Ascending aorta (tissue), 2 donors: ENCODE measurements around the gene TTC21A. TPM values are rescaled to one million over a fixed set of nuclear protein-coding genes. Genes with fewer than 3 reads are reported as not detected.

Experiments used
- DNase-seq, 2 donors: peaks; one replicate each; pipeline ENCODE4 v3.0.0-alpha.2; 2019; ENCODE audit warnings: low spot score in 2 of 2
- H3K27ac ChIP-seq, 2 donors: fragments of 200-600 bp; sonication (generic); one replicate each; pipeline ENCODE4 v1.5.1; 2016 to 2017; ENCODE audit warnings: mild to moderate bottlenecking in 1 of 2
- H3K27me3 ChIP-seq: fragments of 200-600 bp; sonication (generic); one replicate; pipeline ENCODE4 v1.5.1; 2017
- H3K36me3 ChIP-seq, 2 donors: fragments of 200-600 bp; sonication (generic); one replicate each; pipeline ENCODE4 v1.5.1; 2016
- H3K4me1 ChIP-seq, 2 donors: fragments of 200-600 bp; sonication (generic); one replicate each; pipeline ENCODE4 v1.5.1; 2016 to 2017; ENCODE audit warnings: mild to moderate bottlenecking in 1 of 2
- H3K4me3 ChIP-seq, 2 donors: fragments of 200-600 bp; sonication (generic); one replicate each; pipeline ENCODE4 v1.5.1; 2016 to 2017; ENCODE audit warnings: mild to moderate bottlenecking in 1 of 2
- H3K9me3 ChIP-seq, 2 donors: fragments of 200-600 bp; sonication (generic); one replicate each; pipeline ENCODE4 v1.5.1; 2016
- intact Hi-C: fragments of 100-400 bp; cut with DNase I; formaldehyde crosslinking; loops from one replicate; pipeline ENCODE4 v1.15.1; 2023
- total RNA-seq: library from RNA; depleted of rRNA; stranded (reverse); fragments of >200 nt; gene quantifications from one replicate; pipeline ENCODE4 v1.1.0, GENCODE V29; 2016
- TF ChIP-seq, protein P1 (sequence below), 3 experiments: fragments of 200-600 bp in 2 of 3; fragments of 450-650 bp in 1 of 3; sonication (generic) in 2 of 3; IDR thresholded peaks; one replicate each; pipeline ENCODE4 v1.5.1; 2016 to 2019; ENCODE audit warnings: antibody characterized with exemption in 3 of 3, mild to moderate bottlenecking in 1 of 3, moderate library complexity in 1 of 3

The TTC21A gene
- total RNA-seq, 1 donor from 2014 or later: 0.43 TPM

- Histone ChIP-seq H3K36me3 (peaks cover 25 to 89% of the 10 kb centered on the region in 2 donors), H3K4me3 (no peak overlapping the region), H3K4me1 (no peaks in the 10 kb centered on the region), H3K27me3 (no peaks in the 10 kb centered on the region), H3K9me3 (no peaks in the 10 kb centered on the region), H3K27ac (no peak overlapping the region)
- TF ChIP-seq, protein P1, sequence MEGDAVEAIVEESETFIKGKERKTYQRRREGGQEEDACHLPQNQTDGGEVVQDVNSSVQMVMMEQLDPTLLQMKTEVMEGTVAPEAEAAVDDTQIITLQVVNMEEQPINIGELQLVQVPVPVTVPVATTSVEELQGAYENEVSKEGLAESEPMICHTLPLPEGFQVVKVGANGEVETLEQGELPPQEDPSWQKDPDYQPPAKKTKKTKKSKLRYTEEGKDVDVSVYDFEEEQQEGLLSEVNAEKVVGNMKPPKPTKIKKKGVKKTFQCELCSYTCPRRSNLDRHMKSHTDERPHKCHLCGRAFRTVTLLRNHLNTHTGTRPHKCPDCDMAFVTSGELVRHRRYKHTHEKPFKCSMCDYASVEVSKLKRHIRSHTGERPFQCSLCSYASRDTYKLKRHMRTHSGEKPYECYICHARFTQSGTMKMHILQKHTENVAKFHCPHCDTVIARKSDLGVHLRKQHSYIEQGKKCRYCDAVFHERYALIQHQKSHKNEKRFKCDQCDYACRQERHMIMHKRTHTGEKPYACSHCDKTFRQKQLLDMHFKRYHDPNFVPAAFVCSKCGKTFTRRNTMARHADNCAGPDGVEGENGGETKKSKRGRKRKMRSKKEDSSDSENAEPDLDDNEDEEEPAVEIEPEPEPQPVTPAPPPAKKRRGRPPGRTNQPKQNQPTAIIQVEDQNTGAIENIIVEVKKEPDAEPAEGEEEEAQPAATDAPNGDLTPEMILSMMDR (IDR thresholded peaks at IDR 0.05): no peak
- DNase-seq: no peak
- intact Hi-C loops: no loop called here
Observed at GRCh38 chr3:39086144-39086543, 21.3 kb upstream of the TTC21A start.

GRCh38 chr3:39088456-39088855, 19.0 kb upstream of the TTC21A start:
- H3K9me3 ChIP-seq: no peaks in the 10 kb centered on the region
- no peaks in the 10 kb centered on the region for H3K27me3 ChIP-seq
- H3K36me3 ChIP-seq: peaks cover 45 to 92% of the 10 kb centered on the region in 2 donors
- no peak for DNase-seq
- H3K4me1 ChIP-seq: no peaks in the 10 kb centered on the region
- intact Hi-C loops: no loop called here
- no peak overlapping the region for H3K27ac ChIP-seq
- TF ChIP-seq, protein P1 (IDR thresholded peaks at IDR 0.05): no peak
- H3K4me3 ChIP-seq: no peak overlapping the region

GRCh38 chr3:39088889-39089288, 18.6 kb upstream of the TTC21A start:
- DNase-seq: no peak
- intact Hi-C loops: no loop called here
- TF ChIP-seq, protein P1 (IDR thresholded peaks at IDR 0.05): no peak
- Histone ChIP-seq H3K9me3 (no peaks in the 10 kb centered on the region), H3K27me3 (no peaks in the 10 kb centered on the region), H3K27ac (no peak overlapping the region), H3K4me1 (no peaks in the 10 kb centered on the region), H3K4me3 (no peak overlapping the region), H3K36me3 (peaks cover 47 to 90% of the 10 kb centered on the region in 2 donors)

DNA sequence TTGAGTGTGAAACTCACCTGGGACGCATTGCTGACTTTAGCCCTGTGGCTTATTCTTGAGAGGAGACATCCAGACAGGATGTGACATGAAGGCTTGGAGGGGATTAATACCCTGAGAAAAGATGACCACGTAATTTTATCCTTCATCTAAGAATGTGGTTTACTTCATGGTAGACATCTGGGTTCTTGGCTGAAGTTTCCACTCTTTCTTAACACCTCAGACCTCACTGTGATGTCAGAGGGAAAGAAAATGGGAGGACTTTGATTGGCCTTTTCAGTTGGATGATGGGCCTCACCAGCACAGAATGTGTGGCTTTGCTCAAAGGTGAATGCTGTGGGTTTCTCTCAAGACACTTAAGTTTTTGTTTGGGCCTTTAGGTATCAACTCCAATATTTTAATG, 16.6 kb upstream of the TTC21A start:
- H3K9me3 ChIP-seq: no peaks in the 10 kb centered on the region
- H3K4me3 ChIP-seq: no peak overlapping the region
- H3K36me3 ChIP-seq: peaks cover 58 to 93% of the 10 kb centered on the region in 2 donors
- TF ChIP-seq, protein P1 (IDR thresholded peaks at IDR 0.05): no peak
- no peak for DNase-seq
- H3K27ac ChIP-seq: no peak overlapping the region
- intact Hi-C loops: no loop called here
- no peaks in the 10 kb centered on the region for H3K27me3 ChIP-seq
- no peaks in the 10 kb centered on the region for H3K4me1 ChIP-seq

- TF ChIP-seq, protein P1 (IDR thresholded peaks at IDR 0.05): no peak
- Histone ChIP-seq H3K27ac (no peak overlapping the region), H3K36me3 (peaks cover 75 to 92% of the 10 kb centered on the region in 2 donors), H3K4me1 (no peaks in the 10 kb centered on the region), H3K27me3 (no peaks in the 10 kb centered on the region), H3K4me3 (no peak overlapping the region), H3K9me3 (no peaks in the 10 kb centered on the region)
- intact Hi-C loops: no loop called here
- DNase-seq: no peak
Observed at GRCh38 chr3:39094851-39095677, 12.4 kb upstream of the TTC21A start.
